GM06990 (cell line): ENCODE results near the gene EGLN2.
"Not testable (repeated sequence)": the region's sequence is repeated elsewhere in the genome, so short reads cannot be mapped to it uniquely, and the experiment has no call there.

ENCODE experiments used
- DNase-seq: peaks from one replicate; pipeline ENCODE4 v3.0.0-alpha.2; 2011; ENCODE audit not compliant: insufficient read length; ENCODE audit errors: extremely low read depth
- H3K27me3 ChIP-seq: replicated peaks from 2 replicates; pipeline ENCODE4 v1.6.0; 2011; ENCODE audit warnings: low read length; ENCODE audit not compliant: control insufficient read depth, insufficient read depth
- H3K36me3 ChIP-seq: 2 replicates; pipeline ENCODE4 v1.5.1; 2011; ENCODE audit warnings: low read length; ENCODE audit not compliant: control insufficient read depth, insufficient read depth
- H3K4me3 ChIP-seq: replicated peaks from 2 replicates; pipeline ENCODE4 v1.5.1; 2011; ENCODE audit warnings: low read depth, mild to moderate bottlenecking, control low read depth, low read length
- TF ChIP-seq, protein P1 (sequence below): IDR thresholded peaks from 2 replicates; pipeline ENCODE4 v1.5.1; 2011; ENCODE audit warnings: low read length, control low read depth, mild to moderate bottlenecking, inconsistent platforms; ENCODE audit not compliant: insufficient read depth, poor library complexity, severe bottlenecking

Gene EGLN2

DNA sequence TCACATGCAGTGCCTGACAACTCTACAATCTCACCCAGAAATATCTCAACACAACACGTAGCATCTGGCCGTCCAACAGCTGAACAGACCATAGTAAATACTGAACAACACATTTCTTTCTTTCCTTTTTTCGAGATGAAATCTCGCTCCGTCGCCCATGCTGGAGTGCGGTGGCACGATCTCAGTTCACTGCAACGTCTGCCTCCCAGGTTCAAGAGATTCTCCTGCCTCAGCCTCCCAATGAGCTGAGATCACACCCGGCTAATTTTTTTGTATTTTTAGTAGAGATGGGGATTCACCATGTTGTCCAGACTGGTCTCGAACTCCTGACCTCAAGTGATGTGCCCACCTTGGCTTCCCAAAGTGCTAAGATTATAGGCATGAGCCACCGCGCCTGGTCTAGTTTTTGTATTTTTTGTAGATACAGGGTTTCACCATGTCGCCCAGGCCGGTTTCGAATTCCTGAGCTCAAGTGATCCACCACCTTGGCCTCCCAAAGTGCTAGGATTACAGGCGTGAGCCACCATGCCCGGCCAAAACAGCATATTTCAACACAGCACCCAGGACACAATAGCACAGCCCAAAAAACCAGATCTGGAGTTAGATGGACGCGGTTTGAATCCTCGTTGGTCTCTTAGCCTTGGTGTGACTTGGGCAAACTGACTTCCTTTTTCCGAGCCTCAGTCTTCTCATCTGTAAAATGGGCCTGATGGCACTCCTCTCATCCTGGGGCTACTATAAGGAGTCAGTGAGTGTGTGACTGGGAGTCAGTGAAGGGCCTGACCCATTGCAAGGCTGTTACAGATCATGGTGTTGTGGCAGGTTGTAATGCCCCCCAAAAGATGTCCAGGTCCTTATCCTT, 28.6 kb downstream of the EGLN2 start:
- DNase-seq: no peak
- TF ChIP-seq, protein P1, sequence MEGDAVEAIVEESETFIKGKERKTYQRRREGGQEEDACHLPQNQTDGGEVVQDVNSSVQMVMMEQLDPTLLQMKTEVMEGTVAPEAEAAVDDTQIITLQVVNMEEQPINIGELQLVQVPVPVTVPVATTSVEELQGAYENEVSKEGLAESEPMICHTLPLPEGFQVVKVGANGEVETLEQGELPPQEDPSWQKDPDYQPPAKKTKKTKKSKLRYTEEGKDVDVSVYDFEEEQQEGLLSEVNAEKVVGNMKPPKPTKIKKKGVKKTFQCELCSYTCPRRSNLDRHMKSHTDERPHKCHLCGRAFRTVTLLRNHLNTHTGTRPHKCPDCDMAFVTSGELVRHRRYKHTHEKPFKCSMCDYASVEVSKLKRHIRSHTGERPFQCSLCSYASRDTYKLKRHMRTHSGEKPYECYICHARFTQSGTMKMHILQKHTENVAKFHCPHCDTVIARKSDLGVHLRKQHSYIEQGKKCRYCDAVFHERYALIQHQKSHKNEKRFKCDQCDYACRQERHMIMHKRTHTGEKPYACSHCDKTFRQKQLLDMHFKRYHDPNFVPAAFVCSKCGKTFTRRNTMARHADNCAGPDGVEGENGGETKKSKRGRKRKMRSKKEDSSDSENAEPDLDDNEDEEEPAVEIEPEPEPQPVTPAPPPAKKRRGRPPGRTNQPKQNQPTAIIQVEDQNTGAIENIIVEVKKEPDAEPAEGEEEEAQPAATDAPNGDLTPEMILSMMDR: no peak
- Histone ChIP-seq H3K4me3 (no peak overlapping the region), H3K27me3 (no peaks in the 10 kb centered on the region), H3K36me3 (no peaks in the 10 kb centered on the region)

DNA sequence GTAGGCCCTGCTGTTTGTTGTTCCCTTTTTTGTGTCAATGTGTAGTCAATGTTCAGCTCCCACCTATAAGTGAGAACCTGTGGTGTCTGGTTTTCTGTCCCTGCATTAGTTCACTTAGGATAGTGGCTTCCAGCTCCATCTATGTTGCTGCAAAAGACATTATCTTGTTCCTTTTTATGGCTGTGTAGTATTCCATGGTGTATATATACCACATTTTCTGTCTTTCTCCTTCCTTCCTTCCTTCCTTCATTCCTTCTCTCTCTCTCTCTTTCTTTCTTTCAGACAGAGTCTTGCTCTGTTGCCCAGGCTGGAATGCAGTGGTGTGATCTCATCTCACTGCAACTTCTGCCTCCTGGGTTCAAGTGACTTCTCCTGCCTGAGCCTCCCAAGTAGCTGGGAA, 30.2 kb downstream of the EGLN2 start:
- no peaks in the 10 kb centered on the region for H3K36me3 ChIP-seq
- TF ChIP-seq, protein P1: no peak

DNA sequence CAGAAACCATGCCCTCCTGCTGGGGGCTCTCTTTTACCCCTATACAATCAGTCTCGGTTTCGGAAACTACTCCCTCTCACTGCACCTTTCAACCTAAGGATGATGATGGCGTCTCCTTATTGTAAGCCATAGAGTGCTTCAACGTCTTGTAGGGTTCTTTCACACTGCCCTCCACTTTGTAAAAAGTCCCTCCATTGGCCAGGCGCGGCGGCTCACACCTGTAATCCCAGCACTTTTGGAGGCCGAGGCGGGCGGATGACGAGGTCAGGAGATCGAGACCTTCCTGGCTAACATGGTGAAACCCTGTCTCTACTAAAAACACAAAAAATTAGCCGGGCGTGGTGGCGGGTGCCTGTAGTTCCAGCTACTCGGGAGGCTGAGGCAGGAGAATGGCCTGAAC, 31.8 kb downstream of the EGLN2 start:
- not testable (repeated sequence) for DNase-seq, H3K27me3 ChIP-seq, H3K4me3 ChIP-seq, H3K36me3 ChIP-seq

More for the DNA sequence above, 30.2 kb downstream of the EGLN2 start:
- DNase-seq: no peak
- H3K4me3 ChIP-seq: no peak overlapping the region
- H3K27me3 ChIP-seq: no peaks in the 10 kb centered on the region

DNA sequence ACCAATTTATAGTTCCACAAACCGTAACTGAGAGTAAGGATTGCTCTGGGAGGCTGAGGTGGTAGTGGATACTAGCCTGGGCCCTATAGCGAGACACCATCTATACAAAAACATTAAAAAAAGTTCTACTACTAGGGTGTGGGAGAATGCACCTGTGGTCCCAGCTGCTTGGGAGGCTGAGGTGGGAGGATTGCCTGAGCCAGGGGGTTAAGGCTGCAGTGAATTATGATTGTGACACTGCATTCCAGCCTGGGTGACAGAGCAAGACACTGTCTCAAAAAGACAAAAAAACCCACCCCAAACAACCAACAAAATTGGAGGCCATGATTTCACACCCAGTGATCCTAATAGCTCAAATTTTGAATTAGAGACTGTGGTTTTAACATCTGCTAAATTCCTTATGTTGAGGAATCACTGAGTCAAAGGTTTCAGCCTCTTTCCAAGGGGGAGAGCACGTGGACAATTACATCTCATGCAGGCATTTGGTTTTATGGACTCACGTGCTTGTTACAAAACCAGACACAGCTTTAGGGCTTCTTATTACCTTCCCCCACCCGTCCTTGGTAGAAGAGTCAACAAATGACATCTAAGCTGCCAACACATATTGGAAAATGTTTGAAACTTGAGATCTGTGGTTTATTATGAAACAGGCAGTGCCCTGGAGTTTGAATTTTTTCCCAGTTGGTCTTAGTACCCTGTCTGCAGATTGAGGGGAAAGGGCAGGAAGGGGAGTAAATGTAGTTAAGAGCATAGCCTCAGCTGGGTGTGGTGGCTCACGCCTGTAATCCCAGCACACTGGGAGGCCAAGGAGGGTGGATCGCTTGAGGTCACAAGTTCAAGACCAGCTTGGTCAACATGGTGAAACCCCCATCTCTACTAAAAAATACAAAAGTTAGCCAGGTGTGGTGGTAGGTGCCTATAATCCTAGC, 32.8 kb downstream of the EGLN2 start:
- TF ChIP-seq, protein P1: no peak
- H3K4me3 ChIP-seq: no peak overlapping the region
- no peak for DNase-seq
- H3K36me3 ChIP-seq: no peaks in the 10 kb centered on the region
- H3K27me3 ChIP-seq: no peaks in the 10 kb centered on the region

DNA sequence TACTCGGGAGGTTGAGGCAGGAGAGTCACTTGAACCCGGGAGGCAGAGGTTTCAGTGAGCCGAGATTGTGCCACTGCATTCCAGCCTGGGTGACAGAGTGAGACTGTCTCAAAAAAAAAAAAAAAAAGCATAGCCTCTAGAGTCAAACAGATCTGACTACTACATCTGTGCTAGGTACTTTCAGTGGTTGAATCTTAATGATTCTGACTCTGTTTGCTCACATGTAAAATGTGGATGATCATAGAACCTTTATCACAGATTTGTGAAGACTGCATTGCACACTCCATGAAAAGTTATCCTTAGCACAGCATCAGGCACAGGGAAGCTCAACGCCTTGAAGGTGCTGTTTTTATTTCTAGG, 33.4 kb downstream of the EGLN2 start:
- H3K27me3 ChIP-seq, DNase-seq, H3K36me3 ChIP-seq, H3K4me3 ChIP-seq: not testable (repeated sequence)

- not testable (repeated sequence) for DNase-seq, H3K36me3 ChIP-seq, H3K4me3 ChIP-seq, H3K27me3 ChIP-seq
Measured at GRCh38 chr19:40833728-40834533, 34.9 kb downstream of the EGLN2 start.
